Posterior vena cava (tissue), 2 donors: Measurements from ENCODE around the gene OTOP1. TPM values are rescaled to one million over a fixed set of nuclear protein-coding genes. Genes with fewer than 3 reads are reported as not detected.
"Not testable (repeated sequence)": the region's sequence is repeated elsewhere in the genome, so short reads cannot be mapped to it uniquely, and the experiment has no call there.

Source experiments
- DNase-seq: peaks from one replicate; pipeline ENCODE4 v3.0.0-alpha.2; 2020; ENCODE audit warnings: low spot score
- intact Hi-C, 2 donors: fragments of 100-400 bp; cut with DNase I; formaldehyde crosslinking; loops; one replicate each; pipeline versions ENCODE4 v1.14.1 to v1.14.2; 2022 to 2023
- long read RNA-seq, 2 donors: library from polyadenylated mRNA; unstranded; transcript quantifications; one replicate each; pipeline ENCODE4 v2.0.0, GENCODE V29; 2020 to 2021
- total RNA-seq, 2 donors: library from RNA; stranded (reverse); fragmentation: NEBNext Ultra II Directional; extraction: Animal tissue kit (Norgen Biotek cat#: 25700); gene quantifications; one replicate each; pipeline ENCODE4 v1.2.1, GENCODE V29; 2021
- donor health status: DM: yes; HTN: yes; CAD: no.
- donor health status: DM: yes; HTN: yes; CAD: no.

OTOP1 gene
- total RNA-seq: not detected
- long read RNA-seq, donor 1: 0 reads
- long read RNA-seq, donor 2: 0 reads

- intact Hi-C loops: loop anchor here in 1 of 2 donors (5.0 kb wide), 1 partner anchor 245 kb away; no protein-coding TSS in a partner anchor
These were observed at the start of gene OTOP1 for GRCh38 chr4:4226606-4227438. Gene OTOP1 (minus strand): TSS chr4:4226929. CDS start chr4:4226864, 65 bp downstream.

GRCh38 chr4:4274226-4274625 is 47.5 kb upstream of the OTOP1 start:
- no peak for DNase-seq
- intact Hi-C loops: no loop called here

More at GRCh38 chr4:4226606-4227438, at the start of gene OTOP1:
- DNase-seq: no peak

GRCh38 chr4:4271912-4272311 is 45.2 kb upstream of the OTOP1 start:
- no peak for DNase-seq
- intact Hi-C loops: no loop called here

- no peak for DNase-seq
- intact Hi-C loops: no loop called here
These were observed 43.8 kb upstream of the OTOP1 start for GRCh38 chr4:4270529-4270928.

GRCh38 chr4:4269856-4270255 is 43.1 kb upstream of the OTOP1 start:
- intact Hi-C loops: no loop called here
- DNase-seq: no peak

- DNase-seq: no peak
- intact Hi-C loops: no loop called here
These were observed 42.6 kb upstream of the OTOP1 start for GRCh38 chr4:4269331-4269731.

GRCh38 chr4:4268776-4269175 is 42.0 kb upstream of the OTOP1 start:
- intact Hi-C loops: no loop called here
- no peak for DNase-seq

GRCh38 chr4:4267981-4268380 is 41.3 kb upstream of the OTOP1 start:
- DNase-seq: no peak

GRCh38 chr4:4260185-4260751 is 33.5 kb upstream of the OTOP1 start:
- intact Hi-C loops: no loop called here
- DNase-seq: no peak

More at GRCh38 chr4:4267981-4268380, 41.3 kb upstream of the OTOP1 start:
- intact Hi-C loops: no loop called here

GRCh38 chr4:4259484-4260100 is 32.9 kb upstream of the OTOP1 start:
- intact Hi-C loops: loop anchor here in 1 of 2 donors (10.0 kb wide), 1 partner anchor 75 kb away; no protein-coding TSS in a partner anchor
- DNase-seq: no peak

GRCh38 chr4:4257705-4258104 is 31.0 kb upstream of the OTOP1 start:
- intact Hi-C loops: loop anchor here in 1 of 2 donors (10.0 kb wide), 1 partner anchor 77 kb away; no protein-coding TSS in a partner anchor
- not testable (repeated sequence) for DNase-seq

- no peak for DNase-seq
- intact Hi-C loops: loop anchor here in 1 of 2 donors (10.0 kb wide), 1 partner anchor 78 kb away; no protein-coding TSS in a partner anchor
These were observed 30.1 kb upstream of the OTOP1 start for GRCh38 chr4:4256799-4257198.

- intact Hi-C loops: loop anchor here in 1 of 2 donors (10.0 kb wide), 1 partner anchor 80 kb away; no protein-coding TSS in a partner anchor
- DNase-seq: no peak
These were observed 27.9 kb upstream of the OTOP1 start for GRCh38 chr4:4254666-4255065.

- intact Hi-C loops: loop anchor here in 1 of 2 donors (10.0 kb wide), 1 partner anchor 81 kb away; no protein-coding TSS in a partner anchor
- no peak for DNase-seq
These were observed 27.5 kb upstream of the OTOP1 start for GRCh38 chr4:4254199-4254598.

GRCh38 chr4:4249866-4250265 is 23.1 kb upstream of the OTOP1 start:
- DNase-seq: no peak
- intact Hi-C loops: loop anchor here in 1 of 2 donors (10.0 kb wide), 1 partner anchor 85 kb away; no protein-coding TSS in a partner anchor

- DNase-seq, intact Hi-C loops: not testable (repeated sequence)
These were observed 22.6 kb upstream of the OTOP1 start for GRCh38 chr4:4249342-4249741.

GRCh38 chr4:4248885-4249203 is 22.1 kb upstream of the OTOP1 start:
- no peak for DNase-seq
- intact Hi-C loops: no loop called here

GRCh38 chr4:4248029-4248884 is 21.5 kb upstream of the OTOP1 start, which contains the start of gene TMEM128:
Gene TMEM128 (minus strand): TSS chr4:4248223. CDS start chr4:4248202, 21 bp downstream.
- intact Hi-C loops: no loop called here
- DNase-seq: peak; percentile 98

- intact Hi-C loops: no loop called here
These were observed 20.9 kb upstream of the OTOP1 start for GRCh38 chr4:4247696-4248028.

More at GRCh38 chr4:4247696-4248028, 20.9 kb upstream of the OTOP1 start:
- DNase-seq: no peak
